ENCODE data around the gene MALAT1. TPM values are rescaled to one million over a fixed set of nuclear protein-coding genes. Genes with fewer than 3 reads are reported as not detected.

Gene MALAT1
- total RNA-seq, 2 experiments from 2014 or later: 3,446 to 5,974 TPM

DNA sequence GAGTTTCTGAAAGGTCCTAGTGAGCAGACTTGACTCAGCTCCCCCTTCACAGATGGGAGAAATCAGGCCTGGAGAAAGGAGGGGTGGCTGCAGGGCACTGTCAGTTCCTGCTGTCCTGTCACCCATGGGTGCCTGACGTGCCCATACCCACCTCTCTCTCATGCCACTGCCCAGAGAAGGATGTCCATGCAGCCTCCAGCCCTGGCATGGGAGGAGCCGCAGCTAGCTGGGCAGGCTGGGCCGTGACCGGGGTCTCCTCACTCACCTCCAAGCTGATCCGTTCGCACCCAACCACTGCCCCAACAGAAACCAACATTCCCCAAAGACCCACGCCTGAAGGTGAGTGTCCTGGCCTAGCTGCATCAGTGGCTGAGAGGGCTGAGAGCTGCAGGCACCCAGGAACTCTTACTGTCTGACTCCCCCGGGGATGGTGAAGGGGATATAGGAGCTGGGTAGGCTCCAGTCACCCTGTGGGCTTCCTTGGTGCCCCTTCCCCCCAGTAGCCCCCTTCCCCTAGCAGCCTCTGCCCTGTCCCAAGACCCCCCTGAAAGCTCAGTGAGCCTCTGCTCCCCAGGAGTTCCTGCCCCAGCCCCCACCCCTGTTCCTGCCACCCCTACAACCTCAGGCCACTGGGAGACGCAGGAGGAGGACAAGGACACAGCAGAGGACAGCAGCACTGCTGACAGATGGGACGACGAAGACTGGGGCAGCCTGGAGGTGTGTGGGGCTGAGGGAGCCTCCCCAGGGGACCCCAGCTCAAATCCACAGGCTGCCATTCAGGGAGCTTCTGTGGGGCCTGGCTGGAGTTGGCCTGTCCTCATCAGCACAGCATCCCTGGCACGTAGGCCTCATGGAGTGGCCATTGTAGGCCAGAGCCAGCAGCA lies 37.8 kb downstream of the MALAT1 start:
- Histone ChIP-seq H3K79me2 (ENCODE audit: insufficient read depth, low read depth, low read length) (no peaks in the 10 kb centered on the region), H3K27ac (ENCODE audit: low read depth, low read length, poor library complexity, severe bottlenecking) (no peak overlapping the region), H3K4me3 (ENCODE audit: low read depth, low read length, poor library complexity, severe bottlenecking) (no peak overlapping the region), H3K9me2 (ENCODE audit: insufficient read depth, low read length) (no peaks in the 10 kb centered on the region), H3K4me1 (ENCODE audit: insufficient read depth, low read length, poor library complexity, severe bottlenecking) (peaks cover 16% of the 10 kb centered on the region), H4K20me1 (ENCODE audit: insufficient read depth, low read length) (no peaks in the 10 kb centered on the region), H3K36me3 (ENCODE audit: insufficient read depth, low read length) (peaks cover 22% of the 10 kb centered on the region; the same call in 1 of the 2 replicates), H3K4me2 (ENCODE audit: low read length) (no peak overlapping the region), H2AFZ (ENCODE audit: low read length) (no peak overlapping the region), H3K9me3 (ENCODE audit: low read length) (no peaks in the 10 kb centered on the region)
- CTCF ChIA-PET (ENCODE audit: unreplicated experiment): no interaction called here
- intact Hi-C loops (cut with micrococcal nuclease; ENCODE audit: unreplicated experiment): no loop called here
- POLR2A ChIA-PET: interaction anchor here (0.6 kb wide), 2 partner anchors 28 to 129 kb away, joined by 3 to 4 read pairs; no protein-coding TSS in a partner anchor
- DNase-seq (ENCODE audit: low spot score): no peak
- no peak for TF ChIP-seq EZH2phosphoT487 (IDR thresholded peaks at IDR 0.05; ENCODE audit: borderline replicate concordance, low read depth, low read length)
- TF ChIP-seq CTCF (conservative IDR thresholded peaks at IDR 0.05; ENCODE audit: low read length): no peak
- BruUV-seq (replicated peaks): no TSS peak

DNA sequence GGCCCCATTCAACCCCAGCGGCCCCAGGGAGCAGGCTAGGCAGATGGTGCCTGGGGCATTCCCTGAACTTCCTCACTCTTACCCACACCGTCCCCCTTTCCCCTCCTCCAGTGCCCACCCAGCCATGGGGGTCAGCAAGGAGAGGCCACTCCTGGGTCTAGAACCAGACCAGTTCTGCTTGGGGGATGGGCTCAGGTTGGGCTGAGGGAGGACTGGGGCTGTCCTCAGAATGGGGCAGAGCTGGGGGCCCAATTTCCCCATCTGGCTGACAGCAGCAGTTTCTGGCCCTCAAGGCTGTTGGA lies 38.4 kb downstream of the MALAT1 start:
- H3K9me2 ChIP-seq (ENCODE audit: insufficient read depth, low read length): no peaks in the 10 kb centered on the region
- no peak overlapping the region for H3K4me3 ChIP-seq (ENCODE audit: low read depth, low read length, poor library complexity, severe bottlenecking)
- TF ChIP-seq EZH2phosphoT487 (IDR thresholded peaks at IDR 0.05; ENCODE audit: borderline replicate concordance, low read depth, low read length): no peak
- no peaks in the 10 kb centered on the region for H4K20me1 ChIP-seq (ENCODE audit: insufficient read depth, low read length)
- ChIA-PET POLR2A (no interaction called here), CTCF (ENCODE audit: unreplicated experiment) (no interaction called here)
- intact Hi-C loops (cut with micrococcal nuclease; ENCODE audit: unreplicated experiment): no loop called here
- BruUV-seq (replicated peaks): no TSS peak
- H3K36me3 ChIP-seq (ENCODE audit: insufficient read depth, low read length): peaks cover 18% of the 10 kb centered on the region; the same call in 1 of the 2 replicates
- H3K27ac ChIP-seq (ENCODE audit: low read depth, low read length, poor library complexity, severe bottlenecking): no peak overlapping the region
- H3K4me1 ChIP-seq (ENCODE audit: insufficient read depth, low read length, poor library complexity, severe bottlenecking): peaks cover 20% of the 10 kb centered on the region
- no peaks in the 10 kb centered on the region for H3K9me3 ChIP-seq (ENCODE audit: low read length)
- no peak overlapping the region for H2AFZ ChIP-seq (ENCODE audit: low read length)
- H3K4me2 ChIP-seq (ENCODE audit: low read length): no peak overlapping the region
- DNase-seq (ENCODE audit: low spot score): no peak
- no peaks in the 10 kb centered on the region for H3K79me2 ChIP-seq (ENCODE audit: insufficient read depth, low read depth, low read length)

DNA sequence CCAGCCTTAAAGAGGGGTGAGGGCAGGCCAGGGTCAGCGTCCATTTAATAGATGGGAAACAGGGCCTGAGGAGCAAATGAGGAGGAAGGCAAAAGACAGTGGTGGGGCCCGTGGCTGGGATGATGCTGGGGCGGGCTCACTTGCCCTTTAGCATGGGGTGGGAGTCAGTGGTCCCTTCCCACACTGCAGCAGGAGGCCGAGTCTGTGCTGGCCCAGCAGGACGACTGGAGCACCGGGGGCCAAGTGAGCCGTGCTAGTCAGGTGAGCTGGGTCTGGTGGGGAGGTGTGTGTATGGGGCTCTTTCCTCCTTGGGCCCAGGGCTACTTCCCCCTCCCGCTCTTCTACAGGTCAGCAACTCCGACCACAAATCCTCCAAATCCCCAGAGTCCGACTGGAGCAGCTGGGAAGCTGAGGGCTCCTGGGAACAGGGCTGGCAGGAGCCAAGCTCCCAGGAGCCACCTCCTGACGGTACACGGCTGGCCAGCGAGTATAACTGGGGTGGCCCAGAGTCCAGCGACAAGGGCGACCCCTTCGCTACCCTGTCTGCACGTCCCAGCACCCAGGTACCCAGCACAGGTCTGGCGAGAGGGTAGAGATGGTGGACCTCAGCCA lies 38.9 kb downstream of the MALAT1 start:
- DNase-seq (ENCODE audit: low spot score): no peak
- peaks cover 20% of the 10 kb centered on the region for H3K4me1 ChIP-seq (ENCODE audit: insufficient read depth, low read length, poor library complexity, severe bottlenecking)
- H3K4me2 ChIP-seq (ENCODE audit: low read length): no peak overlapping the region
- H3K9me2 ChIP-seq (ENCODE audit: insufficient read depth, low read length): no peaks in the 10 kb centered on the region
- no peaks in the 10 kb centered on the region for H3K79me2 ChIP-seq (ENCODE audit: insufficient read depth, low read depth, low read length)
- no peaks in the 10 kb centered on the region for H4K20me1 ChIP-seq (ENCODE audit: insufficient read depth, low read length)
- no peak overlapping the region for H3K27ac ChIP-seq (ENCODE audit: low read depth, low read length, poor library complexity, severe bottlenecking)
- TF ChIP-seq CTCF (conservative IDR thresholded peaks at IDR 0.05; ENCODE audit: low read length) (no peak), EZH2phosphoT487 (IDR thresholded peaks at IDR 0.05; ENCODE audit: borderline replicate concordance, low read depth, low read length) (no peak)
- no peak overlapping the region for H2AFZ ChIP-seq (ENCODE audit: low read length)
- ChIA-PET POLR2A (no interaction called here), CTCF (ENCODE audit: unreplicated experiment) (no interaction called here)
- no peak overlapping the region for H3K4me3 ChIP-seq (ENCODE audit: low read depth, low read length, poor library complexity, severe bottlenecking)
- BruUV-seq (replicated peaks): no TSS peak
- no peaks in the 10 kb centered on the region for H3K9me3 ChIP-seq (ENCODE audit: low read length)
- H3K36me3 ChIP-seq (ENCODE audit: insufficient read depth, low read length): peaks cover 13% of the 10 kb centered on the region; the same call in 1 of the 2 replicates
- intact Hi-C loops (cut with micrococcal nuclease; ENCODE audit: unreplicated experiment): no loop called here

Data from OCI-LY7 (cell line).